Myocyte (in vitro differentiated cells): ENCODE measurements around the gene ZNF599. TPM values are rescaled to one million over a fixed set of nuclear protein-coding genes. Genes with fewer than 3 reads are reported as not detected.

Experiments
- DNase-seq: peaks from one replicate; pipeline ENCODE4 v3.0.0-alpha.2; 2012; ENCODE audit warnings: low read depth
- total RNA-seq: library from RNA; depleted of rRNA; stranded (reverse); fragments of >200 nt; gene quantifications from 2 replicates; pipeline ENCODE4 v1.2.3, GENCODE V29; 2014

The ZNF599 gene
- total RNA-seq, 1 donor from 2014 or later = 14.0 TPM

DNA sequence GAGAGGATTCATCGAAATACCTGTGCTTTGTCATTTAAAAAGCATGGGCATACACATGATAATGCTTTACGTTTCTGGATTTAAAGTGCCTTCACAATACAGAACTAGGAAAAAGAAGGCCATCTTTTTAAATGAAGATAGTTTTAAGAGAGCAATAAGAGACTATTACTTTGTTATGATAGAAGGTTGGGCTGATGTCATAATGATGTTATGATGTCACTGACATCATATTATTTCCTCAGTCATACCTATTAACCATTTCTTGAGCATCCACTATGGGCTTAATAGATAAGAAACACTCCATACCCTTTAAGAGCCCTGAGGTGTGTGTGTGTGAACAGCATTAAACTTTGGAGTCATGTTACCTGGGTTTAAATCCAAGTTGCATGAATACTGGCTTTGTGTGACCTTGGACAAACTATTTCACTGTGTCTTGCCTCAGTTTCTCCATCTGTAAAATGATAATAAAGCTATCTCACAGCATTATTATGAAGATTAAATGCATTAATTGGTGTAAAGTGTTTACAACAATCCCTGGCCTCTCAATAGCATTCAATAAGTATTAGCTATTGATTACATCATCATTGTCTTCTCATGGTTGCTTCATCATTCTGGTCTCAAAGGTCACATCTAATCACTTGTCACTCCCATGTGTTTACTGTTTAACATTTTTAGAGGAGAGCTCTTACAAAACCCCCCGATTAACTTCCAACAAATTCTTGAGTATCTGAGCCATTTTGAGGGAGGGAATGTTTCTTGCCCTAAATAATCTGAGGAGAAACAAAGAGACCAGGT, 27.9 kb downstream of the ZNF599 start:
- no peak for DNase-seq

DNA sequence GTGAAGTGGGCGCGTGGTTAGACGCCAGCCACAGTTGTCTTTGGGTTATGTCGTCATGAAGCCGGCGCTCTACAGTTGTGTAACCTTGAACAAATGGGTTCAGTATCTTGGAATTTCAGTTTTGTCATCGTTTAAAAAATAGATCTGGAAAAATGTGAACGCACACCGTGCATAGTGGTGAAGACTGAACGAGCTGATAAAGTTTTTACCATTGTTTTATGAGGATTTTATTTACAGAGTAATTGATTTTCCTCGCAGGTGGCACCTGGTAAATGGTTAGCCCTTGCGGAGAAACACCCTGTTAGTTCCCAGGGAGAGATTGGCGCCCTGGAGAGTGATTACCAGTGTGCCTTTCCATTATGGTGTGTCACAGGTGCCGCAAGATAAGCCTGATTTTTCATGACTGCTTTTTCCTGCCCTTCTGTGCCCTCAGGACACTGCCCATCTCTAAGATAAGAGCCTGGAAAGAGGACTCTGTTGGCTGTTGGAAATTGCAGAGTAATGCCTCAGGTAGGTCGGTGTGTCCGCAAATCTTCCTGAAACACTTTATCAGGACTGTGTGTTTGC, 38.4 kb downstream of the ZNF599 start:
- DNase-seq = peak; percentile 93

DNA sequence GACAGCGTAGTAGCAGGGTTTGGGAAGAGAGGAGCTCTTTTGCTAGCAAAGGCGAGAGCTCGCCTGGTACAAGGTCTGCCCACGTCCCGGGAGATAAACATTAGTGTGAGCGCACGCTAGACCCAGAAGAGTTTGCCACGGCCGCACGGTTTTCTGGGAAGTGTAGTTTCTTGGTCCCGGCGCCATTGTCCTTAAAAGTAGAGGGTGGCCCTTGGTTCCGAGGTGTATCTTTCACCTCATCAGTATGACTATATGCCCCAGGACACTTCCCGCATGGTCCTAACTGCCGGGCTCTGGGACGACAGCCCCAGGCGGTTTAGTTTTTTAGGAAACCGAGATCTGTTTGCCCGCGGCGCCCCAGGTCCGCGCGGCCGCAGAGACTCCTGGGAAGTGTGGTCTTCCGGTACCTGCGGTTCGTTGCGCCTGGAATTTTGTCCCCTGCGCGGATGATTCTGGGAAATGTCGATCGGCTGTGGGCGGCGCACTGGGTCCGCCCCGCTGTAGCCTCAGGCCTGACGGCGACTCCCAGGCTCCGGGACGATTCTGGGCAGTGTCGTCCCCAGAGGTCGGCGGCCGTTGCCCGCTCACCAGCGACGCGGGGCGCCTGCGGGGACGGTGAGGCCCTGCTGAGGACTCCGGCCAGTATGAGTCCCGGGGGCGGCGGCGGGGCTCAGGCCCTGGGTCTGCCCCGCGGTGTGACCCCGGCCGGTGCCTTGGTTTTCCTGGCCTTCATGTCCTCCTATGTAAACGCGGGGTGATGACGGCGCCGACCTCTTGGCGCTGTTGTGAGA, 39.1 kb downstream of the ZNF599 start, which contains the start of gene ZNF181:
ZNF181 (plus strand) TSS at position 498 of the 791 bp plus-strand sequence. CDS start 795 bp downstream, outside the sequence.
- peak; percentile 94 for DNase-seq

DNA sequence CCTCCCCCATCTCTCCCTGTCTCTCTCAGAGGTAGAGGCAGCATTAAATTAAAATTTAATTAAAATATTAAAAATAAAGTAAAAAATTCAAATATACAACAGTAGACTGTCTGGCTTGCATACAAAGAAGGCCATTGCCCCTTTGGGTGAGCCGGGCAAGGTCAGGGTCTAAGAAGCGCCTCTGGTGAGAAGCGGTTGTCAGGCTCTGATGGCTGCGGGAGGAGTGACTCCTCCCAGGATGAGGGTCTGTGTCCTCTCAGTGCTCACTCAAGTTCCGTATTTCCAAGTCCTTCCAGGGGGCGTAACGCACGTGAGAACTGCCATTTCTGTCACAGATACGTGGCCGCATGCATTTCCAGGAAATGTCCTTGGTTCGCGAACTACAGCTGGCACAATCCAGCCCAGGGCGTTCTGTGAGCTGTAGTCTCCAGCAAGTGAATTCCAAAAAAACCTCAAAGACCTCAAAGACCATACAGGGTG, 39.7 kb downstream of the ZNF599 start:
- no peak for DNase-seq

- no peak for DNase-seq
Measured at GRCh38 chr19:34732612-34733211, 40.3 kb downstream of the ZNF599 start.

GRCh38 chr19:34731964-34732363, 41.1 kb downstream of the ZNF599 start:
- no peak for DNase-seq

GRCh38 chr19:34731019-34731829, 41.8 kb downstream of the ZNF599 start:
- no peak for DNase-seq

- no peak for DNase-seq
Measured at GRCh38 chr19:34725400-34725799, 47.6 kb downstream of the ZNF599 start.

DNA sequence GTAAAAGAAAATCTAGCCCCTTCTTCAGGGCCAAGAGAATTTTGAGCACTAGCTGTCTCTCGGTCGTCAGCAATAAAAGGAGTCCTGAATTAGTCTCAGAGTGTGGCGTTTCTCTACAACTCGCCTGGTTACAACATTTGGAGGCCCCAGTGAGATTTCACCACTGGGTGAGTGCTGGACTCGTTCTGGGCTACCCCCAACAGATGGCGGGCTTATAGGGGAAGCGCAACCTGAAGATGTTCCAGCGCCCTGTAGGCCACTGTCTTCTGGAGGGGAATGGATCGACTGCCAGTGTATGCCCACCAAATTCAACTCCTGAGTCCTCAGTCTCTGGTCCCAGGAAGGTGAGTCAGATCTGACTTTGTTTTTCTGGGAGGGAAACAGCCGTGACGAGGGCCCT, 50.7 kb downstream of the ZNF599 start:
- DNase-seq = no peak

GRCh38 chr19:34715357-34715756, 57.7 kb downstream of the ZNF599 start:
- DNase-seq = no peak

DNA sequence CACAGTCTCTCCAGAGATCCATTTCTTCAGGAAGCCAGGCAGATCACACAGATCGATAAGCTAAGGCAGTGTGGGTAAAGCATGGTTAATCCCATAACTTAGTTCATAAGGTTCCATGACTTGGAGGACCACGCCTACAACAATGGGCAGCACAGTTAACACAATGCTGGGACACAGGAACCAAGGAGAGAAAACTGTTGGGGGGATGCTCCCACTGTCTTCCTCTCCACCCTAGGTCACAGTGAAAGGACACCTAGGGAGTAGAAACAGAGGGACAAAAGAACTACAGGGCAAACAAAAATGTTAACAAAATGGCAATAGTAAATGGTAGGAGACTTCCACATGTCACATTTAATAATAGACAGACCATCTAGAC, 59.8 kb downstream of the ZNF599 start:
- no peak for DNase-seq

DNA sequence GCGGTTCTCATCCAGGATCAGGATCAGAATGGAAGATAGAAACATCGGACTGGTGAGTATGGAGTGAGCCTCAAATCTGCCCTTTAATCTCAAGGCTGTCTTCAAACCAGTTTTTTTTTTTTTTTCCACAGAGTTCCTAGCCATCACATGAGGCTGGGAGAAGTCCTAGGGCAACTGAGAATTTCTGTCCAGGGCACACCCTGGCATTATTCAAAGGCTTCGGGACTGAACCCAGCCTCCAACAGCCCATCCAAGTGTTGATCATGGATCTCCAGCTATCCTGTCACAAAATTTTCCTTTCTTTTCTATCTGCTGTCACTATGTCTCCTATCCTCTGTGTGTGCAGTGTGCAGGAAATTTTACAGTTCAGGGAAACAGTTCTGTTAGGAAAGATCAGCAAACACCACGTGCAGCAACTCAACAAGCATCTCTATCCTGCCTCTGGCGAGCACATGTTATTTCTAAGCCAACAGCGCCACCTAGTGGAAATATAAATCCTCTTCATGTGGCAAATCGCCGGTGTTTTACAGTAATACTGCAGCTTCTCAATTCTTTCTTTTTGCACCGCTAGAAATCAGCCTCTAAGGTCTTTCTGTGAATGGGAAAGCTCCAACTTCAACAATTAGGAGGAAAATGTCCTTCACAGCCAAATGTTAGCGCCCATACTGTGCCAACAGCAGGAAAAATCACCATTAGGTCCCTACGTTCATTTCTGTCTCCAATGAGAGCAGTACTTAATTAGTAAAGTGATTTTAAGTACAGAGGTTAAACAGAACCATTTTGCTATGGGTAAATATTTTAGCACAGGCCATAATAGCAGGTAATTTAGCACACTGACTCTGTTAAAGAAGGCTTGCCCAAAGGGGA, 60.4 kb downstream of the ZNF599 start:
- peak; percentile 82 for DNase-seq

- DNase-seq = no peak
Measured at GRCh38 chr19:34711890-34712289, 61.1 kb downstream of the ZNF599 start.

Other genes with a start within 250 kb of the ZNF599 start
- gene SCGB2B2, start 96.1 kb downstream of the ZNF599 start, total RNA-seq = 0.24 and 0.26 TPM in 2 replicates
- 41.8 and 45.9 TPM in 2 replicates for gene ZNF302, start 95.5 kb downstream of the ZNF599 start, total RNA-seq
- gene ZNF181, start 39.0 kb downstream of the ZNF599 start, total RNA-seq = 46.1 and 62.6 TPM in 2 replicates
- 3.9 and 4.7 TPM in 2 replicates for gene ZNF30, start 153.7 kb upstream of the ZNF599 start, total RNA-seq
- 0.96 and 1.2 TPM in 2 replicates for gene ZNF792, start 191.0 kb upstream of the ZNF599 start, total RNA-seq
- gene GRAMD1A, start 227.1 kb upstream of the ZNF599 start, total RNA-seq = 19.5 and 23.9 TPM in 2 replicates